Transverse colon (tissue), 4 donors: Measurements from ENCODE around the gene MORC2. TPM values are rescaled to one million over a fixed set of nuclear protein-coding genes. Genes with fewer than 3 reads are reported as not detected.

ENCODE experiments used
- DNase-seq: peaks from one replicate; pipeline ENCODE4 v3.0.0-alpha.2; 2019
- H3K27ac ChIP-seq, 4 donors: fragments of 200-600 bp; sonication (generic); 2 replicates each; pipeline ENCODE4 v1.5.1; 2016 to 2018; ENCODE audit warnings: inconsistent platforms in 4 of 4
- H3K27me3 ChIP-seq: fragments of 200-600 bp; sonication (generic); 2 replicates; pipeline ENCODE4 v1.5.1; 2017; ENCODE audit warnings: inconsistent platforms
- H3K36me3 ChIP-seq, 4 donors: fragments of 200-600 bp; sonication (generic); 2 replicates each; pipeline ENCODE4 v1.5.1; 2017 to 2019; ENCODE audit warnings: inconsistent platforms in 4 of 4
- H3K4me1 ChIP-seq, 4 donors: fragments of 200-600 bp; sonication (generic); 2 replicates each; pipeline ENCODE4 v1.5.1; 2017 to 2020; ENCODE audit warnings: inconsistent platforms in 4 of 4
- H3K4me3 ChIP-seq, 4 donors: fragments of 200-600 bp; sonication (generic); 1 replicate in 1 of 4; 2 replicates in 3 of 4; pipeline versions ENCODE4 v1.5.1 to v1.6.1; 2017 to 2019; ENCODE audit warnings: inconsistent platforms in 4 of 4
- H3K9me3 ChIP-seq, 2 donors: fragments of 200-600 bp; sonication (generic); 2 replicates each; pipeline ENCODE4 v1.5.1; 2017 to 2019; ENCODE audit warnings: inconsistent platforms in 2 of 2
- EP300 ChIP-seq: sonication (generic); formaldehyde crosslinking; IDR thresholded peaks from one replicate; pipeline ENCODE4 v1.6.1; 2017; ENCODE audit warnings: antibody characterized with exemption, low read depth
- POLR2A ChIP-seq: fragments of 450-650 bp; IDR thresholded peaks from one replicate; pipeline ENCODE4 v1.6.1; 2016; ENCODE audit warnings: antibody characterized with exemption, mild to moderate bottlenecking, moderate library complexity
- POLR2AphosphoS5 ChIP-seq, 3 donors: sonication (generic); formaldehyde crosslinking; IDR thresholded peaks; one replicate each; pipeline ENCODE4 v1.6.1; 2016; ENCODE audit warnings: antibody characterized with exemption in 3 of 3
- WGBS, 2 donors: methylation state at CpG; one replicate each; pipeline ENCODE4 v1.1.5; 2018; ENCODE audit warnings: low coverage in 1 of 2; 5-methylcytosine and 5-hydroxymethylcytosine counted together
- in situ Hi-C, 4 donors: fragments of 200-750 bp; cut with MboI; loops; one replicate each; pipeline versions ENCODE4 v1.15.0 to v1.15.1; 2017; ENCODE audit warnings: low sequenced_read_pairs in 3 of 4, low pct_ligation_motif_present in 1 of 4, low pct_unique_long_range_greater_than_20kb in 1 of 4
- intact Hi-C: fragments of 100-400 bp; cut with DNase I; formaldehyde crosslinking; loops from one replicate; pipeline ENCODE4 v1.15.1; 2023; ENCODE audit warnings: low total_unique reads
- total RNA-seq, 4 donors: library from RNA; depleted of rRNA; stranded (reverse); fragments of >200 nt; gene quantifications; one replicate each; pipeline ENCODE4 v1.1.0, GENCODE V29; 2016
- TF ChIP-seq, protein P1 (sequence below), 5 experiments: fragments of 200-600 bp in 3 of 5; fragments of 450-650 bp in 2 of 5; sonication (generic) in 3 of 5; IDR thresholded peaks; 1 replicate in 2 of 5; 2 replicates in 3 of 5; pipeline ENCODE4 v1.5.1; 2016 to 2017; ENCODE audit warnings: antibody characterized with exemption in 5 of 5, inconsistent platforms in 3 of 5, mild to moderate bottlenecking in 2 of 5, moderate library complexity in 1 of 5

MORC2 gene
- total RNA-seq, 4 donors from 2014 or later, result 11.9 to 23.9 (median 19.1) TPM

DNA sequence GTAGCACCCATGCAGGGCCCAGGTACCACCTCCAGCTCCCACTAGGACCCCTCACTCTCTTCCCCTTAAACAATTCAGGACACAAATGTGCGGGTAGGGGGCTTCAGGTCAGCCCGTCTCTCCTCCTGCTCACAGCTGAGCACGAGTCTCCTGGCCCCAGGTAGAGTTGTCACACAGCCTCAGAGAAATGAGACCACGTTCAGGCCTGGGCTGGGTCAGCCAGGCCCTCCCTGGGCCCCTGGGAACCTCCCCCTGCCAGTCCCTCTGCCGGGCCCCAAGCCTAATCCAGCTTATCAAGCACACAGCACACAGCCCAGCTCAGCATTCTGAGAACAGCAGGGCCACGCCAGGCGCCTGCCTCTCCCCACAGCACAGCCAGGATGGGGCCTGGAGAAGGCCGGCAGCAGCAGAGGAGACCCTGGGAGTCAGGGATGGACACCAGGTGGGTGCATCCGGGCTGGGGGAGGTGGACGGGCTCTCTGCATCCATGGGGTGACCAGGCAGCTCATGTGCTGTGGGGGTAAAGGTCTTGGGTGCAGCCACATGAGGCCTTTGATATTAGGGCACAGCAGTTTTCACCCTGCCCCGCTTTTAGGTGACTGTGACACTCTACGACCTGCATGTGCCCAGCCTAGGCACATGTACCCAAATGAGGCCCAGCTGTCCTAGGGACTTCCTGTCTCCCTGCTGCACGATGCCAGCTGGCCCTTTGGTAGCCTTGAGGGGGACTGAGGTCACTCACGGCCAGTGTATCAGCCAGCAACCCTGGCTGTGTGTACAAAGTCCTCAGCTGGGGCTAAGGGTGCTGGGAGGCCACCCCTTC, 87.0 kb downstream of the MORC2 start:
- no peak overlapping the region for H3K4me3 ChIP-seq
- WGBS, 2 donors, result 82% methylated on average over 11 of the region's 14 CpGs; no CpG with 5 or more reads in 1 of the 2 donors
- DNase-seq, result no peak
- no peaks in the 10 kb centered on the region for H3K4me1 ChIP-seq
- intact Hi-C loops, result no loop called here
- no peak overlapping the region for H3K27ac ChIP-seq
- H3K36me3 ChIP-seq, result no peaks in the 10 kb centered on the region
- H3K9me3 ChIP-seq, result no peaks in the 10 kb centered on the region
- TF ChIP-seq, protein P1, sequence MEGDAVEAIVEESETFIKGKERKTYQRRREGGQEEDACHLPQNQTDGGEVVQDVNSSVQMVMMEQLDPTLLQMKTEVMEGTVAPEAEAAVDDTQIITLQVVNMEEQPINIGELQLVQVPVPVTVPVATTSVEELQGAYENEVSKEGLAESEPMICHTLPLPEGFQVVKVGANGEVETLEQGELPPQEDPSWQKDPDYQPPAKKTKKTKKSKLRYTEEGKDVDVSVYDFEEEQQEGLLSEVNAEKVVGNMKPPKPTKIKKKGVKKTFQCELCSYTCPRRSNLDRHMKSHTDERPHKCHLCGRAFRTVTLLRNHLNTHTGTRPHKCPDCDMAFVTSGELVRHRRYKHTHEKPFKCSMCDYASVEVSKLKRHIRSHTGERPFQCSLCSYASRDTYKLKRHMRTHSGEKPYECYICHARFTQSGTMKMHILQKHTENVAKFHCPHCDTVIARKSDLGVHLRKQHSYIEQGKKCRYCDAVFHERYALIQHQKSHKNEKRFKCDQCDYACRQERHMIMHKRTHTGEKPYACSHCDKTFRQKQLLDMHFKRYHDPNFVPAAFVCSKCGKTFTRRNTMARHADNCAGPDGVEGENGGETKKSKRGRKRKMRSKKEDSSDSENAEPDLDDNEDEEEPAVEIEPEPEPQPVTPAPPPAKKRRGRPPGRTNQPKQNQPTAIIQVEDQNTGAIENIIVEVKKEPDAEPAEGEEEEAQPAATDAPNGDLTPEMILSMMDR (IDR thresholded peaks at IDR 0.05), result no peak
- TF ChIP-seq EP300, result no peak
- TF ChIP-seq POLR2A, result no peak
- TF ChIP-seq POLR2AphosphoS5 (IDR thresholded peaks at IDR 0.05), result no peak
- in situ Hi-C loops, result no loop called here
- no peaks in the 10 kb centered on the region for H3K27me3 ChIP-seq

DNA sequence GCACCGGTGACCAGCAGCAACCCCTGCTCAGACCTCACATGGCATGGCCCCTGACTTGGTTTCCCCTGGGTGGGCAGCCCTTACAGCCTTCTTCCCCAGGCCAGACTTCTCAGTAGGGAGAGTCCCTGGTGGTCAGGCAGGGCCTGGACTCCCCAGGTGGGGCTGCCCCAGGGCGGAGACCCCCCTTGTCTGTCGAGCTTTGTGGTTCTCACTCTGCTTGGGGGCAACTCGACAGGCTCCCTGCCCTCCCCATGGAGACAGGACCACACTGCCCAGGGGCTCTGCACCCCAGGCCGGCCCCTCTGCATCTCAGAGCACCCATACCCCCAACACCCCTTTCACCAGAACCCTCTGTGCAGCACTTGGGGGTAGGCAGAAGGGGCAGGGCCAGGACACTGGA, 87.7 kb downstream of the MORC2 start:
- 68% methylated on average over 4 of the region's 5 CpGs; no CpG with 5 or more reads in 1 of the 2 donors for WGBS, 2 donors
- no peaks in the 10 kb centered on the region for H3K4me1 ChIP-seq
- no peak overlapping the region for H3K4me3 ChIP-seq
- in situ Hi-C loops, result no loop called here
- no peak for TF ChIP-seq EP300
- TF ChIP-seq POLR2AphosphoS5 (IDR thresholded peaks at IDR 0.05), result no peak
- no peak for TF ChIP-seq POLR2A
- TF ChIP-seq, protein P1 (IDR thresholded peaks at IDR 0.05), result no peak
- no peak overlapping the region for H3K27ac ChIP-seq
- intact Hi-C loops, result no loop called here
- no peaks in the 10 kb centered on the region for H3K27me3 ChIP-seq
- no peaks in the 10 kb centered on the region for H3K36me3 ChIP-seq
- H3K9me3 ChIP-seq, result no peaks in the 10 kb centered on the region
- no peak for DNase-seq

DNA sequence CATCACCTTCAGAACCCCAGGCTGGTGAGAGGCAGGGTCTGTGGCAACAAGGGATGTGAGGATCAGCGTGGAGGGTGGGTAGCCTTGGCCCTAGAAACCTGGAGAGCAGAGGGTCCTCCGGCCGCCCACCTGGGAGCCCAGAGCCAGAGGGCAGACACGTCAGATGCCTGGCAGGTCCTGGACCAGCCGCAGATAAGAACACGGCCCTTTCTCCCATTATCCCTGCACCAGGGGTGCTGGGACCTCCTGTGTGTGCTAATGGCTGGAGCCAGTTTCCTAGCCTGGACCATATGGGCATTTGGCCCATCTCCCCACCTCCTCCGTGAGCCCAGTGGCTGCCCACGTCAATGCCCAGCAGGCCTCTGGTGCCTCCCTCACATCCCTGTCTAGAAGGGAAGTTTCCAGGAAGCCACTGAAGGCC, 88.4 kb downstream of the MORC2 start:
- Histone ChIP-seq H3K4me1 (no peaks in the 10 kb centered on the region), H3K27ac (no peak overlapping the region), H3K36me3 (no peaks in the 10 kb centered on the region), H3K4me3 (no peak overlapping the region), H3K9me3 (no peaks in the 10 kb centered on the region), H3K27me3 (no peaks in the 10 kb centered on the region)
- TF ChIP-seq EP300, result no peak
- TF ChIP-seq POLR2AphosphoS5 (IDR thresholded peaks at IDR 0.05), result no peak
- TF ChIP-seq, protein P1 (IDR thresholded peaks at IDR 0.05), result no peak
- no peak for TF ChIP-seq POLR2A
- in situ Hi-C loops, result no loop called here
- no peak for DNase-seq
- intact Hi-C loops, result no loop called here
- 90% methylated on average over 8 of the region's 8 CpGs; no CpG with 5 or more reads in 1 of the 2 donors for WGBS, 2 donors

- no peaks in the 10 kb centered on the region for H3K4me1 ChIP-seq
- intact Hi-C loops, result no loop called here
These were observed 89.2 kb downstream of the MORC2 start for GRCh38 chr22:30879415-30879797.

More at GRCh38 chr22:30879415-30879797, 89.2 kb downstream of the MORC2 start:
- no peak overlapping the region for H3K4me3 ChIP-seq
- DNase-seq, result no peak
- no peaks in the 10 kb centered on the region for H3K9me3 ChIP-seq
- in situ Hi-C loops, result no loop called here
- WGBS, 2 donors, result 83% methylated on average over 8 of the region's 8 CpGs; no CpG with 5 or more reads in 1 of the 2 donors
- TF ChIP-seq POLR2A, result no peak
- no peak for TF ChIP-seq EP300
- TF ChIP-seq, protein P1 (IDR thresholded peaks at IDR 0.05), result no peak
- TF ChIP-seq POLR2AphosphoS5 (IDR thresholded peaks at IDR 0.05), result no peak
- no peak overlapping the region for H3K27ac ChIP-seq
- no peaks in the 10 kb centered on the region for H3K27me3 ChIP-seq
- H3K36me3 ChIP-seq, result no peaks in the 10 kb centered on the region
